Activated T-cell treated with anti-CD3 and anti-CD28 coated beads, Interleukin-2, amount 50 U/mL, for 72 hours (primary cell): ENCODE data around the gene PARP1. TPM values are rescaled to one million over a fixed set of nuclear protein-coding genes. Genes with fewer than 3 reads are reported as not detected.

ENCODE experiments used
- total RNA-seq, 2 donors: library from RNA; stranded (reverse); gene quantifications; one replicate each; pipeline ENCODE4 v1.2.3, GENCODE V29; 2022

The PARP1 gene
- total RNA-seq, 2 donors from 2014 or later: 161 to 184 TPM

Other genes starting within 250 kb of the PARP1 start
- 10 to 100 TPM; 23.4 to 25.9 TPM for gene ACBD3, start 221.4 kb downstream of the PARP1 start, total RNA-seq
- not detected for gene MIXL1, start 184.4 kb downstream of the PARP1 start, total RNA-seq
- gene LIN9, start 98.9 kb downstream of the PARP1 start, total RNA-seq: 10 to 100 TPM; 11.3 to 13.2 TPM
- not detected for gene STUM, start 140.7 kb upstream of the PARP1 start, total RNA-seq